Nephron (organoid): ENCODE results near the gene MTHFD1L.

Experiments used
- H3K27ac Mint-ChIP-seq, 3 experiments: 2 replicates each; pipeline ENCODE4 v1.8.0; 2020; ENCODE audit warnings: mixed read lengths in 3 of 3, mild to moderate bottlenecking in 2 of 3, moderate library complexity in 1 of 3
- H3K27me3 Mint-ChIP-seq: 2 replicates; pipeline ENCODE4 v1.8.0; 2021; ENCODE audit warnings: low read depth, mild to moderate bottlenecking, moderate library complexity, mixed read lengths
- H3K36me3 Mint-ChIP-seq: 2 replicates; pipeline ENCODE4 v1.8.0; 2020; ENCODE audit warnings: low read depth, mixed read lengths
- H3K4me1 Mint-ChIP-seq: 2 replicates; pipeline ENCODE4 v1.8.0; 2020; ENCODE audit warnings: mixed read lengths
- H3K4me3 Mint-ChIP-seq, 3 experiments: 2 replicates each; pipeline ENCODE4 v1.8.0; 2020; ENCODE audit warnings: mild to moderate bottlenecking in 3 of 3, mixed read lengths in 3 of 3, moderate library complexity in 2 of 3
- H3K9me3 Mint-ChIP-seq: 2 replicates; pipeline ENCODE4 v1.8.0; 2020; ENCODE audit warnings: mixed read lengths
- CTCF ChIP-seq, 3 experiments: fragments of 200-600 bp; sonication (generic); IDR thresholded peaks; one replicate each; pipeline ENCODE4 v1.5.0; 2021; ENCODE audit warnings: antibody characterized with exemption in 3 of 3; ENCODE audit not compliant: unreplicated experiment in 3 of 3

Gene MTHFD1L

GRCh38 chr6:150880336-150880735, 14.8 kb downstream of the MTHFD1L start:
- Mint-ChIP-seq H3K4me3 (peak overlapping the region in 1 of 3 experiments; percentile 40), H3K9me3 (no peaks in the 10 kb centered on the region), H3K4me1 (peaks cover 62% of the 10 kb centered on the region), H3K27me3 (no peaks in the 10 kb centered on the region), H3K27ac (peak overlapping the region in 2 of 3 experiments; percentile 1 to 60), H3K36me3 (peaks cover 35% of the 10 kb centered on the region)
- no peak for TF ChIP-seq CTCF (IDR thresholded peaks at IDR 0.05; ENCODE audit: unreplicated experiment in 3 of 3)

GRCh38 chr6:150881911-150882481, 16.5 kb downstream of the MTHFD1L start:
- Mint-ChIP-seq H3K4me1 (peaks cover 46% of the 10 kb centered on the region), H3K27me3 (no peaks in the 10 kb centered on the region), H3K4me3 (no peak overlapping the region), H3K36me3 (peaks cover 42% of the 10 kb centered on the region), H3K27ac (peak overlapping the region; percentile 52 to 92 (median 87)), H3K9me3 (no peaks in the 10 kb centered on the region)
- TF ChIP-seq CTCF (IDR thresholded peaks at IDR 0.05; ENCODE audit: unreplicated experiment in 3 of 3), result no peak

- no peak overlapping the region for H3K4me3 Mint-ChIP-seq
- peak overlapping the region; percentile 65 to 86 (median 69) for H3K27ac Mint-ChIP-seq
- no peaks in the 10 kb centered on the region for H3K27me3 Mint-ChIP-seq
- peaks cover 43% of the 10 kb centered on the region for H3K4me1 Mint-ChIP-seq
- no peaks in the 10 kb centered on the region for H3K9me3 Mint-ChIP-seq
- TF ChIP-seq CTCF (IDR thresholded peaks at IDR 0.05; ENCODE audit: unreplicated experiment in 3 of 3), result no peak
- H3K36me3 Mint-ChIP-seq, result peaks cover 49% of the 10 kb centered on the region
Observed at GRCh38 chr6:150883521-150883920, 18.0 kb downstream of the MTHFD1L start.

- H3K27ac Mint-ChIP-seq, result no peak overlapping the region
- peaks cover 38% of the 10 kb centered on the region for H3K4me1 Mint-ChIP-seq
- H3K36me3 Mint-ChIP-seq, result peaks cover 36% of the 10 kb centered on the region
- no peak overlapping the region for H3K4me3 Mint-ChIP-seq
- H3K27me3 Mint-ChIP-seq, result no peaks in the 10 kb centered on the region
- no peaks in the 10 kb centered on the region for H3K9me3 Mint-ChIP-seq
- no peak for TF ChIP-seq CTCF (IDR thresholded peaks at IDR 0.05; ENCODE audit: unreplicated experiment in 3 of 3)
Observed at GRCh38 chr6:150886155-150886554, 20.7 kb downstream of the MTHFD1L start.

GRCh38 chr6:150887978-150888563, 22.6 kb downstream of the MTHFD1L start:
- TF ChIP-seq CTCF (IDR thresholded peaks at IDR 0.05; ENCODE audit: unreplicated experiment in 3 of 3), result no peak
- Mint-ChIP-seq H3K27me3 (no peaks in the 10 kb centered on the region), H3K36me3 (peaks cover 34% of the 10 kb centered on the region), H3K27ac (peak overlapping the region; percentile 14 to 22 (median 19)), H3K9me3 (no peaks in the 10 kb centered on the region), H3K4me3 (no peak overlapping the region), H3K4me1 (peaks cover 43% of the 10 kb centered on the region)

GRCh38 chr6:150890346-150890745, 24.8 kb downstream of the MTHFD1L start:
- Mint-ChIP-seq H3K36me3 (peaks cover 22% of the 10 kb centered on the region), H3K4me3 (no peak overlapping the region), H3K27ac (peak overlapping the region in 2 of 3 experiments; percentile 40 to 70), H3K9me3 (no peaks in the 10 kb centered on the region), H3K4me1 (peaks cover 59% of the 10 kb centered on the region), H3K27me3 (no peaks in the 10 kb centered on the region)
- TF ChIP-seq CTCF (IDR thresholded peaks at IDR 0.05; ENCODE audit: unreplicated experiment in 3 of 3), result no peak
